GM12892 (cell line): ENCODE results near the gene ULBP3.

Experiments
- POLR2A ChIP-seq: IDR thresholded peaks from 2 replicates; pipeline ENCODE4 v1.6.1; 2011; ENCODE audit warnings: low read depth, low read length, control low read depth
- POLR2AphosphoS5 ChIP-seq: IDR thresholded peaks from 2 replicates; pipeline ENCODE4 v1.6.1; 2011; ENCODE audit warnings: low read depth, low read length, control low read depth
- TAF1 ChIP-seq: IDR thresholded peaks from 2 replicates; pipeline ENCODE4 v1.6.1; 2011; ENCODE audit warnings: low read depth, mild to moderate bottlenecking, control low read depth, low read length, borderline replicate concordance

DNA sequence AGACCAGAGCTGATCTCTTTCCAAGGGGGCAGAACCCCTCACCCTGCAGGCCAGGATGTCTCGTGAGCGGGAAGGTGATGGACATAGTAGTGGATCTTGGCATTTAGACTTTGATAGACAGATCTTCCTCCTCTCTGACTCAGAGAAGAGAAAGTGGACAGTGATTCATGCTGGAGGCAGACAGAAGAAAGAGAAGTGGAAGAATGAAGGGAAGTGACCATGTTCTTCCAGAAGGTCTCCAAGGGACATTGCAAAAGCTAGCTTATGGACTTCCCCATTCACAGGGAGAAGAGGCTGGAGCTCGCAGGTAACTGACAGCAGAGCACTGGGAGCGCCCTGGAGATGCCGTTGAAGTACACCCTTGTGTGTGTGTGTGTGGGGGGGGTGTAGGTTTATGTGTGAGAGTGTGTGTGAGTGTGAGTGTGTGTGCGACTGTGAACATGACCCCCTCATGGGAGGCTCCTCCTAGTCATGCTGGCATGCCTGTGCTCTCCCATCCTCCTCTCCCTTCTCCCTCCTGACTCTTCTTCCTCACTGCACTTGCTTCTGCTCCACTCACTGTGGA lies 35.6 kb downstream of the ULBP3 start:
- TF ChIP-seq POLR2A (no peak), TAF1 (no peak), POLR2AphosphoS5 (no peak)
